ENCODE results near the gene AK8.
A peak's percentile ranks its signal among the peaks of the same experiment; 100 is the strongest.

AK8 gene, protein sequence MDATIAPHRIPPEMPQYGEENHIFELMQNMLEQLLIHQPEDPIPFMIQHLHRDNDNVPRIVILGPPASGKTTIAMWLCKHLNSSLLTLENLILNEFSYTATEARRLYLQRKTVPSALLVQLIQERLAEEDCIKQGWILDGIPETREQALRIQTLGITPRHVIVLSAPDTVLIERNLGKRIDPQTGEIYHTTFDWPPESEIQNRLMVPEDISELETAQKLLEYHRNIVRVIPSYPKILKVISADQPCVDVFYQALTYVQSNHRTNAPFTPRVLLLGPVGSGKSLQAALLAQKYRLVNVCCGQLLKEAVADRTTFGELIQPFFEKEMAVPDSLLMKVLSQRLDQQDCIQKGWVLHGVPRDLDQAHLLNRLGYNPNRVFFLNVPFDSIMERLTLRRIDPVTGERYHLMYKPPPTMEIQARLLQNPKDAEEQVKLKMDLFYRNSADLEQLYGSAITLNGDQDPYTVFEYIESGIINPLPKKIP

DNA sequence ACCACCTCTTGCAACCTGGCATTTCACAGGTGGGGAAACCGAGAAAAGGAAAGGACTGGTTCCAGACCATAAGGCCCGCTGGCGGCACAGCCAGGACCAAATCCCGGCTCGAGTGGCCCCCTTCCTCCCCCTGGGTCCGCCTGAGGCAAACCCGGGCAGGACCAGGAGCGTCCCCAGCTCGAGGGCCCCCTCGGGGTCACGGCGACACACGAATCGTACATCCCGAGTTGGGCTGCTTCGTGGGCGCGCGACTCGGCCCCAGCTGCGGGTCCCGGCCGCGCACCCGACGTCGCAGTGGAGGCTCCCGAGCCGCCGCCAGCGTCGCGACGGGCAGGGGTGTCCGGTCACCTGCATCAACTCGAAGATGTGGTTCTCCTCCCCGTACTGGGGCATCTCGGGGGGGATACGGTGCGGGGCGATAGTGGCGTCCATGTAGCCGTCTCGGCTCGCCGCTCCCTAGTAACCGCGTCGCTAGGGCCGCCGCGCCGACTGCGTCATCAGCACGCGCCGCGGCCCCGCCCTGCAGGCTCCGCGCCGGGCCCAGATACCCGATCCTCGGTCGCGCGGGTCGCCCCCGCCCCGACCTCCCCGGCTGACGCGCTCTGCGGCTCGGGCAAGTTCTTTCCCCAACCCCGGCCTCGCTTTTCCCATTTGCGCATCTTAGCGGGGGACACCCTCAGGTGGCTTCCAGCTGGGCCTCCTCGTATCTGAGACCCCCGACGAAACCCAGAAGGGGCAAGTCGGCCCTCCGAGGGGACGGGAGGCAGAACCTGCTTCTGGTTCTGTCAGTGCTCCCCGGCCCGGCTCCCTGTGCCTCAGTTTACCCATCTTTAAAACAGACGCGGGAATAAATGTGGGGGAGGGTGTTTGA is at the start of gene AK8:
TSS of gene AK8 (minus strand) at position 461 of the 871 bp plus-strand sequence. CDS start at position 432, 29 bp downstream.
- TF ChIP-seq, protein P1, sequence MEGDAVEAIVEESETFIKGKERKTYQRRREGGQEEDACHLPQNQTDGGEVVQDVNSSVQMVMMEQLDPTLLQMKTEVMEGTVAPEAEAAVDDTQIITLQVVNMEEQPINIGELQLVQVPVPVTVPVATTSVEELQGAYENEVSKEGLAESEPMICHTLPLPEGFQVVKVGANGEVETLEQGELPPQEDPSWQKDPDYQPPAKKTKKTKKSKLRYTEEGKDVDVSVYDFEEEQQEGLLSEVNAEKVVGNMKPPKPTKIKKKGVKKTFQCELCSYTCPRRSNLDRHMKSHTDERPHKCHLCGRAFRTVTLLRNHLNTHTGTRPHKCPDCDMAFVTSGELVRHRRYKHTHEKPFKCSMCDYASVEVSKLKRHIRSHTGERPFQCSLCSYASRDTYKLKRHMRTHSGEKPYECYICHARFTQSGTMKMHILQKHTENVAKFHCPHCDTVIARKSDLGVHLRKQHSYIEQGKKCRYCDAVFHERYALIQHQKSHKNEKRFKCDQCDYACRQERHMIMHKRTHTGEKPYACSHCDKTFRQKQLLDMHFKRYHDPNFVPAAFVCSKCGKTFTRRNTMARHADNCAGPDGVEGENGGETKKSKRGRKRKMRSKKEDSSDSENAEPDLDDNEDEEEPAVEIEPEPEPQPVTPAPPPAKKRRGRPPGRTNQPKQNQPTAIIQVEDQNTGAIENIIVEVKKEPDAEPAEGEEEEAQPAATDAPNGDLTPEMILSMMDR (IDR thresholded peaks at IDR 0.05; ENCODE audit: low read length, missing control alignments), result no peak
- DNase-seq (ENCODE audit: low read depth), result peak; percentile 76
- peak within 1 kb of the TSS; percentile 98 for H3K4me3 ChIP-seq (replicated peaks; ENCODE audit: low read depth, low read length)

DNA sequence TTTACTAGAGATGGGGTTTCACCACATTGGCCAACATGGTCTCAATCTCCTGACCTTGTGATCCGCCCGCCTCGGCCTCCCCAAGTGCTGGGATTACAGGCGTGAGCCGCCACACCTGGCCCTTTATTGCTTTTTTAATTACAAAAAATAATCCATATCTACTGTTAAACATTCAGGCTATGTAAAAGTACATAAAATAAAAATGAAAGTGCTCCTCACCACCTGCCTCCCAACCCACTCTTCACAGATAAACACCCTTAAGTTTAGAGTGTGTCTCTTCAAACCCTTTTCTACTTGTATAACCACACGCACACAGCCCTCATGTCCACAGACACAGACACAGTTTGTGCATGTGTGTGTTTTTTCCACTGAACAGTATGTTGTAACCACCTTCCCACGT is 49.6 kb upstream of the AK8 start:
- TF ChIP-seq, protein P1 (IDR thresholded peaks at IDR 0.05; ENCODE audit: low read length, missing control alignments), result no peak

DNA sequence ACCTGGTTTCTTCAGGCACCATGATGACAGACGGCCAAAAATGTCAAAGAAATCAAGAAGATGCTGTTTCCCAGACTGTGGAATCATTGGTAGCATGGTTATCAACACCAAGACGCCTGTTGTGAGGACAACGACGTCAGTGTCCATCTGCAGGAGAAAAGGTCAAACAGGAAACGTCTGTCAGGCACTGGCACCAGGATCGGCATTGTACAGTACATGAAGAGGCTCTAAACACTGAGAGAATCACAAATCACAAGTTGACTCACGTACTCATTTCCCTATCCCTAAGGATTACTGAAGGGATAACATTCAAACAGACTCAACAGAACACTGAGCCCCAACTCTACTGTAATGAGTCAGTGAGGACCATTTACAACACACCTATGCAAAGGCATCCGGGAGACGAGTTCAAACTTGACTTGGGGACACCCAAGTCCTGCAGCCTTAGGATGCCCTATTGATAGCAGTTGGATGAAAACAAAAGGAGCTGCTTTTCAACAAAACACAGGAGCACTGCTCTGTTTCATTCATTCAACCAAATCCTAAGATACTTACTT is 45.3 kb upstream of the AK8 start:
- TF ChIP-seq, protein P1 (IDR thresholded peaks at IDR 0.05; ENCODE audit: low read length, missing control alignments), result no peak
- DNase-seq (ENCODE audit: low read depth), result no peak
- H3K4me3 ChIP-seq (replicated peaks; ENCODE audit: low read depth, low read length), result no peak overlapping the region

More for the DNA sequence above, 49.6 kb upstream of the AK8 start:
- H3K4me3 ChIP-seq (replicated peaks; ENCODE audit: low read depth, low read length), result no peak overlapping the region
- no peak for DNase-seq (ENCODE audit: low read depth)

DNA sequence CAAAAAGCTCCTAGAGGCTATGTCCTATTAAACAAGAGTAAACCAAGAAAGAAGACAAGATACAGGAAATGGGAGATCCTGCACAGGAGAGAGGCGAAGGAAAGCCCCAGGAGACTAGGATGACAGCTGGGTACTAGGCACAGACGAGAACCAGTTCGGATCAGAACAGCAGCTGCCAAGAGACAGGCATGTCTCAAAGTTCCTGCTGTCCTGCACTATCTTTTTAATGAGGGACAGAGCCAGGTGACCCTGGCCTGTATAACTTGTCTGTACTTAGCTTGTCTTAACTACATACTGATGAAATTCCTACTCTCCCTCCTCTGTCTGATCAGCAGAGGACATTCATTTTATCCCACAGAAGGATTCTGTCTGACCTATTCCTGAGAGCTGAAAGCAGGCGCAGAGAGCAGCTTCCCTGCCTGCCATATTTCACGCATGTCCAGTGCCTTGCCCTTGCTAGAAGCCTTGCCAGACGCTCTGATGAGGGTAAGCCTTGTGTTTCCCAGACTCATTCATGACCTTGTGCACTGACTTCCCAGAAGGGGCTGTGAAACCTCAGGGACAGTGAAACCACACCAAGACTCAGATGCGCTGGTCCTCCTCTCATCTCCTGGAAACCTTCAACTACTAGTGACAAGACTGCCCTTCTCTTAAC is 41.7 kb upstream of the AK8 start:
- DNase-seq (ENCODE audit: low read depth), result no peak
- TF ChIP-seq, protein P1 (IDR thresholded peaks at IDR 0.05; ENCODE audit: low read length, missing control alignments), result no peak
- no peak overlapping the region for H3K4me3 ChIP-seq (replicated peaks; ENCODE audit: low read depth, low read length)

DNA sequence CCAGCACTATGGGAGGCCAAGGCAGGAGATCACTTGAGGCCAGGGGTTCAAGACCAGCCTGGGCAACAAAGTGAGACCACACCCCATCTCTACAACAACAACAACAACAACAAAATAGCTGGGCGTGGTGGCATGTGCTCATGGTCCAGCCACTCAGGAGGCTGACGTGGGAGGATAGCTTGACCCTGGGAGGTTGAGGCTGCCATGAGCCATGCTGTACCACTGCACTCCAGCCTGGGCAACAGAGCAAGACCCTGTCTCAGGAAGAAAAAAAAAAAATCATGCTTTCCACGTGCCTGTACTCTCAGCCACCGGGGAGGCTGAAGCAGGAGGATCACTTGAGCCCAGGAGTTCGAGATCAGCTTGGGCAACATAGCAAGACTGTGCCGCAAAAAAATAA is 36.8 kb upstream of the AK8 start:
- TF ChIP-seq, protein P1 (IDR thresholded peaks at IDR 0.05; ENCODE audit: low read length, missing control alignments), result no peak
- DNase-seq (ENCODE audit: low read depth), result no peak
- no peak overlapping the region for H3K4me3 ChIP-seq (replicated peaks; ENCODE audit: low read depth, low read length)

DNA sequence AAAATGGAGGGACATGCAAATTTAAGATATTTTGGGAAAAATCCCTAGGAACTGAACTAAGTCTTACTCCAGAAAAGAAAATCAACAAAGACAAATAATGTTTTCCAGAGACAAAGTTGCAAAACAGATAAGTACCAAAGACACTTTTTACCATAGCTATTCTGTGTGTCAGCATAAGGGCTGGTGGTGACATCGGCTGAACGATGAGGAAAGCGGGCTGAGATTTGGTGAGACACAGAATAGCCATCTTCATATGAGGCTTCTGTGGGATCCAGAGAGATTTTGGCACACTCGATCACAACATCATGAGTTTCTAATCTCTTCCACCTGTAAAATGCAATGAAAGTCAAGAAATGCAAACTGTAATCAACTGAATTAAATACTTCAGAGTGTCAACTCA is 34.0 kb upstream of the AK8 start:
- TF ChIP-seq, protein P1 (IDR thresholded peaks at IDR 0.05; ENCODE audit: low read length, missing control alignments), result no peak
- DNase-seq (ENCODE audit: low read depth), result no peak
- H3K4me3 ChIP-seq (replicated peaks; ENCODE audit: low read depth, low read length), result no peak overlapping the region
